Measurements from ENCODE around the gene TRABD2B.

TRABD2B gene

DNA sequence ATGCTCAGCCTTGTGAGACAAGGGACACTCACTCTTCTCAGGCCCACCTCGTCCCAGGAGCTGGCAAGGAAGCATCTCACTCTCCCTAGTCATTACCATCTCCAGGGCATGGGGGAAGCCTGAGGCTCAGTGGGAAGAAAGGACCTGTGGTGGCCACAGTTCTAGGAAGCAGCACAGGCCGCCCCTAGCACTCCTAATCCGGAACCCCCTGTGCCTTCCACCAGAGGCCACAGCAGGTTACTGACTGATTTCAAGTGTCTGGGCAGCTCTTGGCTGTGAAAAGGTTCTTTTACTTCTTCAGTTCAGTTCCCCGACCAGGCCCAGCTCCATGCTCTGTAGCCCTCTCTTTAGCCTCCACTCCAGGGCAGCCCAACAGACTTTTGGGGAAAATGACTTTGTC lies 84.4 kb downstream of the TRABD2B start:
- no peak for TF ChIP-seq REST (IDR thresholded peaks at IDR 0.05; ENCODE audit: low read depth)
- no peak for TF ChIP-seq TEAD4 (IDR thresholded peaks at IDR 0.05)
- no peak for TF ChIP-seq CREB1 (IDR thresholded peaks at IDR 0.05; ENCODE audit: low read depth)
- TF ChIP-seq MAX (IDR thresholded peaks at IDR 0.05) = no peak
- no peak for TF ChIP-seq YY1 (IDR thresholded peaks at IDR 0.05; ENCODE audit: low read depth)
- no peak for TF ChIP-seq TCF12 (IDR thresholded peaks at IDR 0.05; ENCODE audit: low read depth)
- no peak for TF ChIP-seq NFIC (IDR thresholded peaks at IDR 0.05)
- no peak for TF ChIP-seq EGR1 (IDR thresholded peaks at IDR 0.05)
- TF ChIP-seq RAD21 (IDR thresholded peaks at IDR 0.05; ENCODE audit: low read depth) = no peak
- TF ChIP-seq, protein P1, sequence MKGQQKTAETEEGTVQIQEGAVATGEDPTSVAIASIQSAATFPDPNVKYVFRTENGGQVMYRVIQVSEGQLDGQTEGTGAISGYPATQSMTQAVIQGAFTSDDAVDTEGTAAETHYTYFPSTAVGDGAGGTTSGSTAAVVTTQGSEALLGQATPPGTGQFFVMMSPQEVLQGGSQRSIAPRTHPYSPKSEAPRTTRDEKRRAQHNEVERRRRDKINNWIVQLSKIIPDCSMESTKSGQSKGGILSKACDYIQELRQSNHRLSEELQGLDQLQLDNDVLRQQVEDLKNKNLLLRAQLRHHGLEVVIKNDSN (IDR thresholded peaks at IDR 0.05) = no peak
- TF ChIP-seq ZBTB7A (IDR thresholded peaks at IDR 0.05; ENCODE audit: low read depth) = no peak
- TF ChIP-seq FOXM1 (IDR thresholded peaks at IDR 0.05; ENCODE audit: borderline replicate concordance, low read depth) = no peak
- TF ChIP-seq TAF1 (IDR thresholded peaks at IDR 0.05; ENCODE audit: low read depth) = no peak
- no peak for TF ChIP-seq CEBPB (IDR thresholded peaks at IDR 0.05)
- TF ChIP-seq EP300 (IDR thresholded peaks at IDR 0.05; ENCODE audit: borderline replicate concordance) = no peak

- no peak for TF ChIP-seq TCF12 (IDR thresholded peaks at IDR 0.05; ENCODE audit: low read depth)
- TF ChIP-seq REST (IDR thresholded peaks at IDR 0.05; ENCODE audit: low read depth) = no peak
- no peak for TF ChIP-seq NFIC (IDR thresholded peaks at IDR 0.05)
- TF ChIP-seq TEAD4 (IDR thresholded peaks at IDR 0.05) = no peak
- no peak for TF ChIP-seq MAX (IDR thresholded peaks at IDR 0.05)
Measured at GRCh38 chr1:47911892-47912291, 85.3 kb downstream of the TRABD2B start.

- TF ChIP-seq NFIC (IDR thresholded peaks at IDR 0.05) (no peak), CREB1 (IDR thresholded peaks at IDR 0.05; ENCODE audit: low read depth) (no peak), YY1 (IDR thresholded peaks at IDR 0.05; ENCODE audit: low read depth) (no peak), MAX (IDR thresholded peaks at IDR 0.05) (no peak), TAF1 (IDR thresholded peaks at IDR 0.05; ENCODE audit: low read depth) (no peak), FOXM1 (IDR thresholded peaks at IDR 0.05; ENCODE audit: borderline replicate concordance, low read depth) (no peak), TEAD4 (IDR thresholded peaks at IDR 0.05) (no peak), REST (IDR thresholded peaks at IDR 0.05; ENCODE audit: low read depth) (no peak), RAD21 (IDR thresholded peaks at IDR 0.05; ENCODE audit: low read depth) (no peak)
- TF ChIP-seq, protein P1 (IDR thresholded peaks at IDR 0.05) = no peak
Measured at GRCh38 chr1:47911424-47911823, 85.8 kb downstream of the TRABD2B start.

GRCh38 chr1:47908258-47908657 lies 88.9 kb downstream of the TRABD2B start:
- TF ChIP-seq TAF1 (IDR thresholded peaks at IDR 0.05; ENCODE audit: low read depth) = no peak

DNA sequence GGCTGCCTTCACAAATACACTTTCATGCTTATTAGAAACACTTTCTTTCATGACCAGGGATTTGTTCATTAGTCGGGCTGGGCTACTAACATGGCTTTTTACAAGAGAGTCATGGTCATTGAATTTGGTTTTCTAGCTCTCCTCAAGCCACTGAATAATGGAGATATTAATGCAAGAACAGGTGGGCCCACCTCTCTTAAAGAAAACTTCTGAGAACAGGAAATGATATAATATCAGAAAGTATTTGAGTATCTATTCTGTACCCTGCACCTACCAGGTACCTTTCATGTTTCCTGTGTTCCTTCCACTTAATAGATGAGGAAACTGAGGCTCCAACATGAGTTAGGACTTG lies 90.0 kb downstream of the TRABD2B start:
- TF ChIP-seq CEBPB (IDR thresholded peaks at IDR 0.05) = no peak
- TF ChIP-seq RAD21 (IDR thresholded peaks at IDR 0.05; ENCODE audit: low read depth) = no peak
- TF ChIP-seq EP300 (IDR thresholded peaks at IDR 0.05; ENCODE audit: borderline replicate concordance) = no peak
- no peak for TF ChIP-seq TCF12 (IDR thresholded peaks at IDR 0.05; ENCODE audit: low read depth)
- no peak for TF ChIP-seq CREB1 (IDR thresholded peaks at IDR 0.05; ENCODE audit: low read depth)
- no peak for TF ChIP-seq NFIC (IDR thresholded peaks at IDR 0.05)
- TF ChIP-seq, protein P1 (IDR thresholded peaks at IDR 0.05) = no peak
- no peak for TF ChIP-seq TEAD4 (IDR thresholded peaks at IDR 0.05)
- no peak for TF ChIP-seq FOXM1 (IDR thresholded peaks at IDR 0.05; ENCODE audit: borderline replicate concordance, low read depth)
- TF ChIP-seq ZBTB7A (IDR thresholded peaks at IDR 0.05; ENCODE audit: low read depth) = no peak
- TF ChIP-seq EGR1 (IDR thresholded peaks at IDR 0.05) = no peak
- no peak for TF ChIP-seq YY1 (IDR thresholded peaks at IDR 0.05; ENCODE audit: low read depth)
- TF ChIP-seq MAX (IDR thresholded peaks at IDR 0.05) = no peak
- no peak for TF ChIP-seq TAF1 (IDR thresholded peaks at IDR 0.05; ENCODE audit: low read depth)
- TF ChIP-seq REST (IDR thresholded peaks at IDR 0.05; ENCODE audit: low read depth) = no peak
